ENCODE measurements around the gene OGFRL1.

OGFRL1 gene

DNA sequence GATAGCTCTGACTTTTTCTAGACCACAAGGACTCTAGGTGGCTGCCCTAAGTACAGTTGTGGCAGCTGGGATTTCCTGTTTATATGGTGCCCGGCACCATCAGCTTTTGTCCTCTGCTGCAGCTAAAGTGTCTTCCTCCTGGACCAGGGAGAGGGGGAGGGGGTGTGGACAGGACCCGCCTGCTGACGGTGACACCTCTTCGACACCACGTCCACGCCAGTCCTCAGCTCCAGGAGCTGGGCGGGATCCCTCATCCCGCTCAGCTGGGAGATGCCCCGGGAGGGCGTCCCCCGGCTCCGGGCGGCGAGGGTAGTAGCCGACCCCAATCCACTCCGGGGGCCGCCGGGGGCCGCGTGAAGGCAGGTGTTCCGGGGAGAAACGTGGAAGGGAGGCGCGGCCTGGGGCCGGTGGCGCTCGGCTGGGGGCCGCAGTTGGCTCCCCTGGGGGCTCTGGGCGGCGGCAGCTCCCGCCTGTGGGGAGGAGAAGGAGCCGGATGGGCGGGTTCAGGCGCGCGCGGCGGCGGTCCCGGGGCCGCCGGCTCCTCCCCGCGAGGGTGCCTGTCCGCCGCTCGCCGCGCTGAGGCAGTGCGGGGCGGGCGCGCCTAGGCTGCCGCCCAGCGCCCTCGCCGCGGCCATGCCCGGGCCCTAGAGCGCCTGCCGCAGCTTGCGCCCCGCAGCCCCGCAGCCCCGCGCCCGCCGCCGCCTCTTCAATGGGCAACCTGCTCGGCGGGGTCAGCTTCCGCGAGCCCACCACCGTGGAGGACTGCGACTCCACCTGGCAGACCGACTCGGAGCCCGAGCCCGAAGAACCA, at the start of gene OGFRL1:
Gene OGFRL1 (plus strand): TSS at position 584 of the 811 bp plus-strand sequence. CDS start 126 bp downstream, at position 710.
- POLR2A ChIA-PET, result interaction anchor here (0.7 to 2.1 kb wide), 10 partner anchors 9 to 133 kb away, joined by 3 to 6 read pairs (median 4); no protein-coding TSS in a partner anchor
- CTCF ChIA-PET, result interaction anchor here (0.6 to 0.9 kb wide), 3 partner anchors 8 to 20 kb away, joined by 3 to 4 read pairs (median 3); no protein-coding TSS in a partner anchor
- TF ChIP-seq L3MBTL2 (conservative IDR thresholded peaks at IDR 0.05) (peak; percentile 70), NFRKB (IDR thresholded peaks at IDR 0.05) (no peak)
- peak; percentile 86 for DNase-seq (ENCODE audit: extremely low spot score)

DNA sequence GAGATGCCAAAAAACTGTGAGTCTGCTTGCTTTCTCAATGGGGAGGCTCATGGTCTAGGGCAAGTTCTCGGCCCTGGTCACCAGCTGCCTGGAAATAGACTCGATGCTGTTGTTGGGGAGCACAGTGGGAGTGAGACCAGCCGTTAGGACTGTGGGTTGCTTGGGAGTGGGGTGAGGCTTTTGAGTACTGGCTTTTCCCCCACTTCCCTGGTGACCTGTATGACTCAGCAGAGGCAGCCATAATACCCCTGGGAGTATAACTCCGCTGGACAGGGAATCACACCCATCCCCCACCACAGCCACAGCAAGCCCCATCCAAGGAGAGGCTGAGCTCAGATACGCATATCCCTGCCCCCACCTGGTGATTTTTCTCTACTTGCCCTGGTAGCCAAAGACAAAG, 48.9 kb upstream of the OGFRL1 start:
- TF ChIP-seq SUZ12 (IDR thresholded peaks at IDR 0.05), result no peak
- no peak for TF ChIP-seq ELF4 (IDR thresholded peaks at IDR 0.05)
- no peak for TF ChIP-seq CTBP1 (IDR thresholded peaks at IDR 0.05; ENCODE audit: borderline replicate concordance)
- TF ChIP-seq L3MBTL2 (conservative IDR thresholded peaks at IDR 0.05), result no peak
- TF ChIP-seq TARDBP (IDR thresholded peaks at IDR 0.05), result no peak
- TF ChIP-seq ZNF384 (IDR thresholded peaks at IDR 0.05), result no peak
- no peak for TF ChIP-seq SP1 (IDR thresholded peaks at IDR 0.05)
- TF ChIP-seq HDGF (IDR thresholded peaks at IDR 0.05; ENCODE audit: borderline replicate concordance), result no peak
- no peak for TF ChIP-seq NFRKB (IDR thresholded peaks at IDR 0.05)
- no peak for TF ChIP-seq FOXA1 (IDR thresholded peaks at IDR 0.05)
- no peak for TF ChIP-seq LEF1 (IDR thresholded peaks at IDR 0.05; ENCODE audit: borderline replicate concordance)
- POLR2A ChIA-PET, result no interaction called here
- DNase-seq (ENCODE audit: extremely low spot score), result no peak
- CTCF ChIA-PET, result no interaction called here

DNA sequence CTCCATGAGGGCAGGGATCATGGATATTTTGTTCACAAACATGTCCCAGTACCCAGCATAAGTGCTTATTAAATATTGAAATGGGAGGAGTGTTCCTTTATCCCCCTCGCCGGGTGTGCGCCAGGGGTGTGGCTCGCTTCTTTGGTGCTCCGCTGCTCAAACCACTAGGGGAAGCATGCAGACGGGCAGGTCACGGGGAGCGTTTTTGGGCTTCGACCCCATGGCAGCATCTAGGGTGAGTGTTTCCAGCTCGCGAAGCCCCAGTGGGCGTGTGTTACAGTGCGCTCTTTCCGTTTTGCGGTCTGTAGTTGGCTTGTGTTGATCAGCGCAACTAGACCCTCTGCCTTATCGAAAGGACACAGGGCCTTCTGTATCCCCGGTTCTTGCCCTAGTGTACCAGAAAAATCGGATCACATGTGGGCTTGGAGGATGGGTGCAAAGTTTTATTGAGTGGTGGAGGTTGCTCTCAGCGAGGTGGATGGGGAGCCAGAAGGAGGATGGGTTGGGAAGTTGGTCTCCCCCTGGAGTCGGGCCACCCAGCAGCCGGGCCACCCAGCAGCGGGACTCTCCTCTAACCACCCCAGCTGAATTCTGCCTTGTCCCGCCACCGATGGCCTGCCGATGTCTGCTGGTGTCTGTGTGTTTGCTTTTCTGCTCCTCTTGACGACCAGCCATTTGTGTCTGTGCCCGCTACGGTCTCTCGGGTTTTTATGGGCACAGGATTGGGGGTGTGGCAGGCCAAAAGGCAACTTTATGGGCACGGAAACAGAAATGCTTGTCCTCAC, 43.2 kb upstream of the OGFRL1 start:
- TF ChIP-seq BHLHE40 (IDR thresholded peaks at IDR 0.05; ENCODE audit: borderline replicate concordance), result no peak
- TF ChIP-seq SUZ12 (IDR thresholded peaks at IDR 0.05), result no peak
- TF ChIP-seq, protein P1, sequence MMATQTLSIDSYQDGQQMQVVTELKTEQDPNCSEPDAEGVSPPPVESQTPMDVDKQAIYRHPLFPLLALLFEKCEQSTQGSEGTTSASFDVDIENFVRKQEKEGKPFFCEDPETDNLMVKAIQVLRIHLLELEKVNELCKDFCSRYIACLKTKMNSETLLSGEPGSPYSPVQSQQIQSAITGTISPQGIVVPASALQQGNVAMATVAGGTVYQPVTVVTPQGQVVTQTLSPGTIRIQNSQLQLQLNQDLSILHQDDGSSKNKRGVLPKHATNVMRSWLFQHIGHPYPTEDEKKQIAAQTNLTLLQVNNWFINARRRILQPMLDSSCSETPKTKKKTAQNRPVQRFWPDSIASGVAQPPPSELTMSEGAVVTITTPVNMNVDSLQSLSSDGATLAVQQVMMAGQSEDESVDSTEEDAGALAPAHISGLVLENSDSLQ (IDR thresholded peaks at IDR 0.05), result no peak
- TF ChIP-seq L3MBTL2 (conservative IDR thresholded peaks at IDR 0.05), result no peak
- ChIA-PET CTCF (no interaction called here), POLR2A (no interaction called here)
- DNase-seq (ENCODE audit: extremely low spot score), result no peak

DNA sequence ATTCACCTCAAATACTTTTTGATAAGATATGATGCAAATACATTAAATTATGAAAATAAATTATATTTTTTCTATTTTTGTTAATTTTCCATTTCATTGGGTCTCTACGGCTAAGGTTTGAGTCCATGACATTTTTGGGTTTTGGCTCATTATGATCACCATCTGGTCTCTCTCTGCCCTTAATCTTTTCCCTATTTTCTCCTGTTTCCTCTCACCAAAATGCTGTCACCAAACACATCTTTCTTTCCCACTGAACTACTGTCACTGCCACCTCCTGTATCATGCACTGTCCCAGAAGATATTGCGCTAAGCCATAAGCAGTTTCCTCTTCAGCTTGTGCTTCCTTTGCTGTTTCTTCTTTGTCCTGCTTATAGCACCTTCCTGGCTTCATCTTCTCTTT, 42.0 kb upstream of the OGFRL1 start:
- TF ChIP-seq TARDBP (IDR thresholded peaks at IDR 0.05), result no peak
- TF ChIP-seq SUZ12 (IDR thresholded peaks at IDR 0.05), result no peak
- no peak for TF ChIP-seq FOXK2 (IDR thresholded peaks at IDR 0.05)
- no peak for TF ChIP-seq ZNF384 (IDR thresholded peaks at IDR 0.05)
- POLR2A ChIA-PET, result no interaction called here
- DNase-seq (ENCODE audit: extremely low spot score), result no peak
- CTCF ChIA-PET, result no interaction called here

DNA sequence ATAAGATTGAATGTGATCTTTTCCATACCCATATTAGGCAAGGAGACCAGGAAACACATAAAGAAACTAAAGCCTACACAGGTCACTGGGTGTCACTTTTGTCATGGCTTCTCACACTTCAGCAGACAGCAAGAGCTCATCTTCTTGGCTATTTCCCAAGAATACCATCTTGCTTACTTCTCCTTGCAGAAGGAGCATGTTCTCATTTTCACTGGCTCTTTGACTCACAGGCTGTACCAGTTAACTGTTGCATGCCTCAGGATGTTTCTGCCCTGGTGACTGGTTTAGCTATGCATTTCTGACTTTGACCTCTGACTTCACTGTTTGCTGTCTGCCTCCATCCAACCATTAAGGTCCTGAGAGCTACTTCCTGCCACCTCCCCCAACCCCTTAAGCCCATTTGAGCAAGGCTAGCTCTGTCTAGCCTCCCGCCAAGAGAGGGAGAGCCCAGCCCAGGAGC, 40.3 kb upstream of the OGFRL1 start:
- no peak for TF ChIP-seq ARNT (IDR thresholded peaks at IDR 0.05)
- TF ChIP-seq ELF4 (IDR thresholded peaks at IDR 0.05), result no peak
- TF ChIP-seq HDGF (IDR thresholded peaks at IDR 0.05; ENCODE audit: borderline replicate concordance), result no peak
- no peak for TF ChIP-seq FOXK2 (IDR thresholded peaks at IDR 0.05)
- TF ChIP-seq LEF1 (IDR thresholded peaks at IDR 0.05; ENCODE audit: borderline replicate concordance), result no peak
- TF ChIP-seq NFRKB (IDR thresholded peaks at IDR 0.05), result no peak
- TF ChIP-seq, protein P1 (IDR thresholded peaks at IDR 0.05), result no peak
- no peak for TF ChIP-seq SP1 (IDR thresholded peaks at IDR 0.05)
- no peak for TF ChIP-seq L3MBTL2 (conservative IDR thresholded peaks at IDR 0.05)
- no peak for TF ChIP-seq TARDBP (IDR thresholded peaks at IDR 0.05)
- no peak for TF ChIP-seq SUZ12 (IDR thresholded peaks at IDR 0.05)
- TF ChIP-seq BHLHE40 (IDR thresholded peaks at IDR 0.05; ENCODE audit: borderline replicate concordance), result no peak
- no peak for TF ChIP-seq ZNF384 (IDR thresholded peaks at IDR 0.05)
- TF ChIP-seq CTBP1 (IDR thresholded peaks at IDR 0.05; ENCODE audit: borderline replicate concordance), result no peak
- TF ChIP-seq FOXA1 (IDR thresholded peaks at IDR 0.05), result no peak
- TF ChIP-seq FOXM1 (IDR thresholded peaks at IDR 0.05; ENCODE audit: borderline replicate concordance), result no peak
- ChIA-PET POLR2A (interaction anchor here (1.7 to 2.3 kb wide), 2 partner anchors 10 to 40 kb away, joined by 6 read pairs; partner anchors contain the start of gene OGFRL1), CTCF (interaction anchor here (0.8 kb wide), 1 partner anchor 53 kb away, joined by 3 read pairs; no protein-coding TSS in a partner anchor)
- DNase-seq (ENCODE audit: extremely low spot score), result no peak

DNA sequence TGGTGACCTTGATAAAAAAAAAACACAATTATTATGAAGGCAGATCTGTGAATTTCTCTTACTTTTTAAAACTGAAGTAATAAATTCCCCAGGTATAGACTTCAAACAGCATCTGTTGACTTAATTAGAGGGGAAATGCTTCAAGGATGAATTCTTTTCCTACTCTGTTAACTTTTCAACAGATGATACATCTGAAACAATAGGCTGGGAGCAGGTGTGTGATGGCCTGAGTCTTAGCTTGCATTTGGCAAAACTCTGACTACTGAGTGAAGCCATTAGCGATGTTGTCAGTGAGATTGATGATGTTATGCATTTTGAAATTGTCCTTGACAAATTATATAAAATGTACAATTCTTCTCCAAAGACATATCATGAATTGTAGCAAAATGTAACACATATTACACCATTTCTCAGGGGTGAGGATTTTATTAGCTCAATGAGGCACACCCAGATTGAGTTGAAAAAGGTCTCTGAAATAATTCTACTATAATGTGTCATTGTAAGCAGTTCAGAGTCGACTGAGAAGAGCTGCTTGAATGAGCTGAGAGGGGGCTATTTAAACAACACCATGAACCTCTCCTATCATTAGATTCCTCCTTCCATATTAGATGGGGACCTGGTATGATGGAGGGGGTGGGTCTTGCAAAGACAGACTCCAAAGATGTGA, 39.6 kb upstream of the OGFRL1 start:
- TF ChIP-seq BHLHE40 (IDR thresholded peaks at IDR 0.05; ENCODE audit: borderline replicate concordance), result no peak
- no peak for TF ChIP-seq ELF4 (IDR thresholded peaks at IDR 0.05)
- no peak for TF ChIP-seq SUZ12 (IDR thresholded peaks at IDR 0.05)
- ChIA-PET POLR2A (interaction anchor here (1.7 to 2.3 kb wide), 2 partner anchors 9 to 39 kb away, joined by 6 read pairs; partner anchors contain the start of gene OGFRL1), CTCF (interaction anchor here (0.6 to 0.8 kb wide), 2 partner anchors 53 to 125 kb away, joined by 3 read pairs; no protein-coding TSS in a partner anchor)
- no peak for DNase-seq (ENCODE audit: extremely low spot score)
